HG02798 (cell line): ENCODE data around the gene NUDT9.
"Not testable (repeated sequence)": the region's sequence is repeated elsewhere in the genome, so short reads cannot be mapped to it uniquely, and the experiment has no call there.

Source experiments
- ATAC-seq: cut with Tn5 transposase; IDR thresholded peaks from one replicate; pipeline ENCODE4 v1.9.1; 2021; ENCODE audit warnings: mild to moderate bottlenecking; ENCODE audit not compliant: unreplicated experiment, poor library complexity

The NUDT9 gene

DNA sequence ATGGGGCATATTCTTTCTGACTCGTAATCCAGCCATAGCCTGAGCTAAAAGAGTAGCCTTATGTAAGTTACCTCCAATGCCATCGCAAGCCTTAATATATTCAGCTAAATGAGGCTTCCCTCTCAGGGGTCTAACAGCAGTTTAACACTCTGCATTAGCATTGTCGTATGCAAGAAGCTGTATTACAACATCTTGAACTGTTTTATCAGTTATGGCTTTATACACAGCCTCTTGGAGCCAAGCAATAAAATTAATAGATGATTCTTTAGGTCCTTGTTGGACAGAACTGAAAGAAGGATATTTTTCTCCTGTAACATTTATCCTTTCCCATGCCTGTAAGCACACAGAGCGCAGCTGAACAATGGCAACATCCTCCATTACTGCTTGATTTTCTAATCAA lies 15.5 kb upstream of the NUDT9 start:
- ATAC-seq, result not testable (repeated sequence)

DNA sequence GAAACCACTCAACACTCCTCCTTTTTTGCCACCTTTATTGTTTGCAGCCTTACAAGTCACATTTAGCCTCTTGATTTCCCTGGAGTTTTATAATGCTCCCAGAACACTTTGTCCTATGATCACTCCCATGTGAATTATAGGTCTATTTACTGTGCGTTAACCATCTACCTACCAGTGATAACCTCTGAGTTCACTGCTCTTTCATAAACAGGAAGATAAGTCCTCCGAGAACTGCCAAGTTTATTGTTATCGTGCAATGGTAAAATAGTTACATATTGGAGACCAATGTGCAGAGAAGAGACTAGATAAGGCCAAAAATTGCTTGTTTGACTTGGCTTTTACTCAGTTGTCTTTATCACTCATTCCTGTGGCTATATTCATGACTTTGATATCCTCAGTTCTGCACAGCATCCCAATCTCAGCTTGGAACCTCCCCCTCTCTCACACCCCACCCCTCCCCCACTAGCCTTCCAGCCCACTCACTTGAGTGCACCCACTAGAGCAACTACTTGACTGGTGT lies 12.9 kb upstream of the NUDT9 start:
- ATAC-seq, result no peak

- no peak for ATAC-seq
Observed at GRCh38 chr4:87410157-87410556, 12.2 kb upstream of the NUDT9 start.

DNA sequence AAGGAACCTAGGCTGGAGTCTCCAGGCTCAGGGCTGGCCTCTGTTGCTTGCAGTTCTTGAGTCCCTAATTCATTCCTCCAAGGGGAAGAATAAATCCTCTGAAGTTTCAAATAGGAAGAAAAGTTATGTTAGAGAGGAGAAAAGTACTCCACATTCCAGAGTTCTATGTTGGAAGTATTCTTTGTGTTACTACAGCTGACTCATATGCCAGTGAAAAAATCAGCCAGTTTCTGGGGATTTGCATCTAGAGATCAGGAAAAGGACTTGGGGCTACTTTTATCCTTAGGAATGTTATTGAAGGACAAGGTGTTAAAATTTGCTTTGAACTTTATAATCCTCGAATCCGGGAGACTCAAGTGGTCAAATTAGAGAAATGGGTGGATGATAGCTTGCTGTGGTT lies 11.7 kb upstream of the NUDT9 start:
- no peak for ATAC-seq

DNA sequence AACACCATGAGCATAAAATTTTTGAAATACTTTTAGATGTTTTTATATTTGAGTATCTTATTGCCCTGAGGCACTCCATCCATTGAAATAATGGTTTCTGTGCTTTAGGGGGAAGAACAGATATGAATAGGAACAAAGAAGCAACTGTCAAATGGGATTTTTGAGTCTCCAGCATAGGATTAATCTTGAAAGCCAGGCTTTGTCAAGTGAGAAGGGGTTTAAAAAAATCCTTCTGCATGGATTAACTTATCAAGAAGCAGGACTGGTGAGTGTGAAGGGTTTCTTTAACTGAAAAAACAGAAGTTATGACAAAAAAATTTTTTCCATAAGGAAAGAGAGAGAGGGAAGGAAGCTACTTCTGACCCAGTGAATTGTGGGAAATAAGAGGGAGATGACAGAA lies 7.6 kb upstream of the NUDT9 start:
- ATAC-seq, result no peak

- ATAC-seq, result no peak
Observed at GRCh38 chr4:87416965-87417364, 5.4 kb upstream of the NUDT9 start.

DNA sequence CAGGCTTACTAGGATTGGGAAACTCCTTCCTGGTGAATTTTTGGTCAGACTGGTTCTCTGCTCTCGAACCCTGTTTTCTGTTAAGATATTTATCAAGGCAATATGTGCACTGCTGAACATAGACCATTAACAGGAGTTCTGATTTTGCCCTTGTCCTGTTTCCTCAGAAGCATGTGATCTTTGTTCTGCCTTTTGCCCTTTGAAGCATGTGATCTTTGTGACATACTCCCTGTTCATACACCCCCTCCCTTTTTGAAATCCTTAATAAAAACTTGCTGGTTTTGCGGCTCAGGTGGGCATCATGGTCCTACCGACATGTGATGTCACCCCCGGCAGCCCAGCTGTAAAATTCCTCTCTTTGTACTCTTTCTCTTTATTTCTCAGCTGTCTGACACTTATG lies 4.0 kb upstream of the NUDT9 start:
- ATAC-seq, result not testable (repeated sequence)

- no peak for ATAC-seq
Observed at GRCh38 chr4:87419578-87420249, 2.7 kb upstream of the NUDT9 start.

- ATAC-seq, result no peak
Observed at GRCh38 chr4:87420276-87420830, 2.0 kb upstream of the NUDT9 start.

GRCh38 chr4:87423317-87424098 lies 1.1 kb downstream of the NUDT9 start:
- ATAC-seq, result no peak

DNA sequence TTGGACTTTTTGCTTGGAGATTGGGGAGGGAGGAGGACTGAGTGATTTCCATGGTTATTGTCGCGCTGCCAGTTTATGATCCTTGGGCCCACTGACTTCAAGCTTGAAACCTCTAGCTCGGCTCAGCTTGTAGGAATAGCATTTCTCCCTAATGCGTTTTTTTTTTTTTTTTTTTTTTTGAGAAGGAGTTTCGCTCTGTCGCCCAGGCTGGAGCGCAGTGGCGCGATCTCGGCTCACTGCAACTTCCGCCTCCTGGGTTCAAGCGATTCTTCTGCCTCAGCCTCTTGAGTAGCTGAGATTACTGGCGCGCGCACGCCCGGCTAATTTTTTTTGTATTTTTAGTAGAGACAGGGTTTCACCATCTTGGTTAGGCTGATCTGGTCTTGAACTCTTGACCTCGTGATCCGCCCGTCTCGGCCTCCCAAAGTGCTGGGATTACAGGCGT lies 1.7 kb downstream of the NUDT9 start:
- not testable (repeated sequence) for ATAC-seq

- ATAC-seq, result no peak
Observed at GRCh38 chr4:87425711-87426110, 3.3 kb downstream of the NUDT9 start.

DNA sequence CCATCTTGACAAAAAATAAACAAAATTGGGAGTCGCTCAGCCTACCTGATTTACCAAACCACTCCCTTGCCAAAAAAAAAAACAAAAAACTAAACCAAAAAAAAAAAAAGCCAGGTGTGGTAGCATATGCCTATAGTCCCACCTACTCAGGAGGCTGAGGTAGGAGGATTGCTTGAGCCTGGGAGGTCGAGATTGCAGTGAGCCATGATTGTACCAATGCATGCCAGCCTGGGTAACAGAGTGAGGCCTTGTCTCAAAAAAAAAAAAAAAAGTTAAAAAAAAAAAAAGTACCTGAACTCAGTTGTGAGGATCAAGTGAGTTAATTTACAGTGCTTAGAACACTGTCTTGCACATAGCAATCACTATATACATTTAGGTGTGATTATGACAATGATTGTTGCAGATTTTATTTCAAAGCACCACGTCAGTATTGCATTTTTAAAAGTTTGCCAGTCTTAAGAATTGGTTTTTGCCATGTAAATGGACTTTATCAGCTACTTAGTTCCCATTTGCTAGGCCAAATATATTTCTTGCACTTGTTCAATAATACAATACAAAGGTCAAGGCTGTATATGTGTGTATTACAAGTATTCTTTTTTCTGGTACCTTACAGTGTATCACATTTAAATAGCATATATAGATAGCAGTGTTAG lies 4.6 kb downstream of the NUDT9 start:
- ATAC-seq, result no peak

DNA sequence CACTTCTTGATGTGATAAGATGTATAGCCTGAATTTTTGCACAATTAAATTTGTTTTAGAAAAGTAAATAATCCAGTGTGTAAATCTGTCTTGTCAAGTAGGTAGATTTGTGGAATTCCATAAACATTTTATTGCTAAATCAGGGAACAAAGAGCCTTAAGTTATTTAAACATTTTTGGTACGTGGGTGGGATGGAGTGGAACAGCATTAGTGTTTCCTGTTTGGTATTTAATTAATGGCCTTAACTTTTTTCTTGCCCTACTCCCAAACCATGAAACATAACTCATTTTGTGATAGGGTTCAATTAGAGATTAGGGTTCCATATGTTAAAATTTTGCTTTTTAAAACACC lies 5.1 kb downstream of the NUDT9 start:
- no peak for ATAC-seq

GRCh38 chr4:87428979-87429378 lies 6.6 kb downstream of the NUDT9 start:
- ATAC-seq, result no peak

GRCh38 chr4:87430038-87430437 lies 7.7 kb downstream of the NUDT9 start:
- no peak for ATAC-seq

- no peak for ATAC-seq
Observed at GRCh38 chr4:87433342-87433741, 11.0 kb downstream of the NUDT9 start.

GRCh38 chr4:87442889-87443288 lies 20.5 kb downstream of the NUDT9 start:
- no peak for ATAC-seq

DNA sequence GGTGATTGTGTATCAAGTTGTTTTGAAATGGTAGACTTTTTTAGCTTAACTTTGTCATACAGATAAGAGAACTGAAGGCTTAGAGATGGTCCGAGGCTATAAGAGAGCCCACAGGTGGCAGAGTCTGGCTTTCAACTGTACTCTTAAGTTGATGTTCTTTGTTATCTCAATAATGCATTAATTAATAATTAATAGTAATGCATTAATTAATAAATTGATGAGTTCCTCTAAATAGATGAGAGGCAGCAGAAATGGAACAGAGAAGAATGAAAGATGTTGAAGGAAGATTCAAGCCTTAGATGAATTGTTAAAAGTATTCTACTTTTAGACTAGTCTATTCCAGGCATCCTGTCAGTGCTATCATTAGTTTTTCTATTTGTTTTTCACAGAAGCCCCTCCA lies 22.4 kb downstream of the NUDT9 start:
- ATAC-seq, result no peak

GRCh38 chr4:87445964-87446363 lies 23.6 kb downstream of the NUDT9 start:
- no peak for ATAC-seq

- ATAC-seq, result not testable (repeated sequence)
Observed at GRCh38 chr4:87446375-87446774, 24.0 kb downstream of the NUDT9 start.
